COLO829 (cell line): Measurements from ENCODE around the gene CYP2W1.
A peak's percentile ranks its signal among the peaks of the same experiment; 100 is the strongest.

ENCODE experiments used
- DNase-seq: peaks from one replicate; pipeline ENCODE4 v3.0.0; 2012; ENCODE audit warnings: low spot score

Gene CYP2W1

GRCh38 chr7:982511-983003, 424 bp upstream of the CYP2W1 start:
- no peak for DNase-seq

- DNase-seq, result no peak
Measured at GRCh38 chr7:983616-984071, 663 bp downstream of the CYP2W1 start.

GRCh38 chr7:984361-985126, 1.6 kb downstream of the CYP2W1 start:
- no peak for DNase-seq

- no peak for DNase-seq
Measured at GRCh38 chr7:985127-985416, 2.1 kb downstream of the CYP2W1 start.

- no peak for DNase-seq
Measured at GRCh38 chr7:985915-986741, 3.1 kb downstream of the CYP2W1 start.

GRCh38 chr7:986766-987751, 4.1 kb downstream of the CYP2W1 start:
- no peak for DNase-seq

- DNase-seq, result no peak
Measured at GRCh38 chr7:987909-988308, 4.9 kb downstream of the CYP2W1 start.

- no peak for DNase-seq
Measured at GRCh38 chr7:988426-988911, 5.5 kb downstream of the CYP2W1 start.

GRCh38 chr7:988963-989529, 6.1 kb downstream of the CYP2W1 start:
- no peak for DNase-seq

GRCh38 chr7:990352-990932, 7.5 kb downstream of the CYP2W1 start:
- no peak for DNase-seq

- no peak for DNase-seq
Measured at GRCh38 chr7:990933-991728, 8.2 kb downstream of the CYP2W1 start.

- DNase-seq, result no peak
Measured at GRCh38 chr7:991729-992656, 9.0 kb downstream of the CYP2W1 start.

- DNase-seq, result peak; percentile 70
Measured at GRCh38 chr7:992709-993607, 10.0 kb downstream of the CYP2W1 start.

GRCh38 chr7:994592-995308, 11.8 kb downstream of the CYP2W1 start:
- no peak for DNase-seq

- no peak for DNase-seq
Measured at GRCh38 chr7:995571-995970, 12.6 kb downstream of the CYP2W1 start.

- no peak for DNase-seq
Measured at GRCh38 chr7:996079-996872, 13.3 kb downstream of the CYP2W1 start.
